C4-2B (cell line): Measurements from ENCODE around the gene GALNT9.

ENCODE experiments used
- CTCF ChIP-seq: fragments of 450-650 bp; conservative IDR thresholded peaks from 2 replicates; pipeline ENCODE4 v1.5.1; 2017; ENCODE audit warnings: mild to moderate bottlenecking
- ZFX ChIP-seq: fragments of 450-650 bp; IDR thresholded peaks from 2 replicates; pipeline ENCODE4 v1.6.1; 2017

- TF ChIP-seq CTCF (no peak), ZFX (no peak)
Observed at GRCh38 chr12:132327336-132328171, 1.8 kb downstream of the GALNT9 start.
